H1 (cell line): ENCODE results near the gene ANKEF1. TPM values are rescaled to one million over a fixed set of nuclear protein-coding genes. Genes with fewer than 3 reads are reported as not detected.

Experiments
- FOSL1 ChIP-seq: IDR thresholded peaks from 2 replicates; pipeline ENCODE4 v1.6.1; 2011; ENCODE audit warnings: mild to moderate bottlenecking, low read depth, low read length, moderate library complexity; ENCODE audit not compliant: insufficient read depth
- TAF1 ChIP-seq: IDR thresholded peaks from 2 replicates; pipeline ENCODE4 v1.6.1; 2011; ENCODE audit warnings: mild to moderate bottlenecking, low read depth, low read length
- polyA plus RNA-seq, 7 experiments: library from polyadenylated mRNA; depleted of rRNA in 3 of 7; stranded (reverse) in 5 of 7; unstranded in 2 of 7; fragments of >200 nt in 5 of 7; fragments of 200-250 nt in 2 of 7; gene quantifications; 1 replicate in 5 of 7; 2 replicates in 1 of 7; 4 replicates in 1 of 7; pipeline versions ENCODE4 v1.2.1 to v1.2.3, GENCODE V29; 2011 to 2013; ENCODE audit warnings: missing spikeins in 2 of 7, mixed read lengths in 2 of 7
- total RNA-seq: library from RNA; stranded (reverse); fragmentation: NEBNext Ultra II Directional; extraction: Animal tissue kit (Norgen Biotek cat#: 25700); gene quantifications from 2 replicates; pipeline ENCODE4 v1.2.1, GENCODE V29; 2021

ANKEF1 gene
- total and polyA plus RNA-seq, 2 of the 8 experiments (the other 6 are each of a cell fraction or from before 2014, with no cell fraction given): 2.8 to 10.0 TPM

GRCh38 chr20:10065154-10065833 lies 30.5 kb downstream of the ANKEF1 start (continued):
- TF ChIP-seq TAF1 (no peak), FOSL1 (no peak)
